Astrocyte (in vitro differentiated cells and primary cell): Measurements from ENCODE around the gene ACACB. TPM values are rescaled to one million over a fixed set of nuclear protein-coding genes. Genes with fewer than 3 reads are reported as not detected.
A peak's percentile ranks its signal among the peaks of the same experiment; 100 is the strongest.

Source experiments
- DNase-seq: peaks from one replicate; pipeline ENCODE4 v3.0.0-alpha.2; 2010; ENCODE audit warnings: low read depth
- FAIRE-seq: peaks from 2 replicates; lab custom pipeline; 2011; peaks lifted over from hg19 to GRCh38; lab: Jason Lieb, UNC
- H2AFZ ChIP-seq: 2 replicates; pipeline ENCODE4 v1.6.0; 2012; ENCODE audit warnings: low read depth, low read length, inconsistent platforms
- H3K27ac ChIP-seq: 2 replicates; pipeline ENCODE4 v1.5.1; 2011; ENCODE audit warnings: low read depth, low read length, inconsistent platforms
- H3K27me3 ChIP-seq: 2 replicates; pipeline ENCODE4 v1.6.0; 2011; ENCODE audit warnings: low read length, inconsistent platforms; ENCODE audit not compliant: insufficient read depth
- H3K36me3 ChIP-seq: 2 replicates; pipeline ENCODE4 v1.5.1; 2011; ENCODE audit warnings: low read length, inconsistent platforms; ENCODE audit not compliant: insufficient read depth
- H3K4me1 ChIP-seq: 2 replicates; pipeline ENCODE4 v1.5.1; 2011; ENCODE audit warnings: low read length, inconsistent platforms; ENCODE audit not compliant: insufficient read depth
- H3K4me2 ChIP-seq: 2 replicates; pipeline ENCODE4 v1.6.0; 2012; ENCODE audit warnings: low read length, inconsistent platforms
- H3K4me3 ChIP-seq: 2 replicates; pipeline ENCODE4 v1.5.1; 2011; ENCODE audit warnings: low read depth, mild to moderate bottlenecking, low read length, inconsistent platforms; ENCODE audit not compliant: insufficient read depth
- H3K79me2 ChIP-seq: 2 replicates; pipeline ENCODE4 v1.6.0; 2012; ENCODE audit warnings: mild to moderate bottlenecking, low read length, inconsistent platforms; ENCODE audit not compliant: insufficient read depth
- H3K9ac ChIP-seq: 2 replicates; pipeline ENCODE4 v1.6.0; 2012; ENCODE audit warnings: mild to moderate bottlenecking, low read length, inconsistent platforms
- H3K9me3 ChIP-seq: 2 replicates; pipeline ENCODE4 v1.5.1; 2012; ENCODE audit warnings: low read depth, mild to moderate bottlenecking, low read length, inconsistent platforms; ENCODE audit not compliant: insufficient read depth
- H4K20me1 ChIP-seq: 2 replicates; pipeline ENCODE4 v1.6.0; 2012; ENCODE audit warnings: low read length, inconsistent platforms; ENCODE audit not compliant: insufficient read depth
- H3K27ac Mint-ChIP-seq: one replicate; pipeline ENCODE4 v1.8.0; 2021; ENCODE audit warnings: mild to moderate bottlenecking, mixed read lengths; ENCODE audit not compliant: unreplicated experiment
- H3K27me3 Mint-ChIP-seq: one replicate; pipeline ENCODE4 v1.8.0; 2021; ENCODE audit warnings: low read depth, mixed read lengths; ENCODE audit not compliant: unreplicated experiment
- H3K36me3 Mint-ChIP-seq: one replicate; pipeline ENCODE4 v1.8.0; 2021; ENCODE audit warnings: low read depth, mixed read lengths; ENCODE audit not compliant: unreplicated experiment
- H3K4me1 Mint-ChIP-seq: one replicate; pipeline ENCODE4 v1.8.0; 2021; ENCODE audit warnings: low read depth, mixed read lengths; ENCODE audit not compliant: unreplicated experiment
- H3K4me3 Mint-ChIP-seq: one replicate; pipeline ENCODE4 v1.8.0; 2021; ENCODE audit warnings: mild to moderate bottlenecking, moderate library complexity, mixed read lengths; ENCODE audit not compliant: unreplicated experiment
- H3K9me3 Mint-ChIP-seq: one replicate; pipeline ENCODE4 v1.8.0; 2021; ENCODE audit warnings: mild to moderate bottlenecking, mixed read lengths; ENCODE audit not compliant: unreplicated experiment
- EZH2 ChIP-seq: IDR thresholded peaks from 2 replicates; pipeline ENCODE4 v1.6.1; 2012; ENCODE audit warnings: mild to moderate bottlenecking, low read length, inconsistent platforms; ENCODE audit not compliant: insufficient read depth
- total RNA-seq: library from RNA; stranded (reverse); gene quantifications from 2 replicates; pipeline ENCODE4 v1.2.1, GENCODE V29; 2021
- TF ChIP-seq, protein P1 (sequence below): IDR thresholded peaks from 2 replicates; pipeline ENCODE4 v1.5.1; 2011; ENCODE audit warnings: low read depth, mild to moderate bottlenecking, inconsistent platforms, low read length, moderate library complexity; ENCODE audit not compliant: insufficient read depth

ACACB gene
- total RNA-seq, 1 donor from 2014 or later: 3.9 TPM

GRCh38 chr12:109153821-109154441 lies 37.5 kb downstream of the ACACB start:
- Mint-ChIP-seq H3K36me3 (no peaks in the 10 kb centered on the region), H3K27me3 (peaks cover 22% of the 10 kb centered on the region), H3K4me3 (peak overlapping the region; percentile 86), H3K27ac (no peak overlapping the region), H3K9me3 (no peaks in the 10 kb centered on the region), H3K4me1 (no peaks in the 10 kb centered on the region)
- no peak for DNase-seq
- FAIRE-seq: no peak
- H3K79me2 ChIP-seq: no peaks in the 10 kb centered on the region
- H3K27ac ChIP-seq: no peak overlapping the region
- peaks cover 9% of the 10 kb centered on the region for H3K4me1 ChIP-seq
- no peaks in the 10 kb centered on the region for H3K9me3 ChIP-seq
- H4K20me1 ChIP-seq: peaks cover 2% of the 10 kb centered on the region
- peak overlapping the region; percentile 63 for H3K9ac ChIP-seq
- peak overlapping the region; percentile 59 for H3K4me3 ChIP-seq
- peak overlapping the region; percentile 81 for H2AFZ ChIP-seq
- no peaks in the 10 kb centered on the region for H3K36me3 ChIP-seq
- peak overlapping the region; percentile 93 for H3K4me2 ChIP-seq
- H3K27me3 ChIP-seq: peaks cover 4% of the 10 kb centered on the region
- TF ChIP-seq EZH2: no peak
- TF ChIP-seq, protein P1, sequence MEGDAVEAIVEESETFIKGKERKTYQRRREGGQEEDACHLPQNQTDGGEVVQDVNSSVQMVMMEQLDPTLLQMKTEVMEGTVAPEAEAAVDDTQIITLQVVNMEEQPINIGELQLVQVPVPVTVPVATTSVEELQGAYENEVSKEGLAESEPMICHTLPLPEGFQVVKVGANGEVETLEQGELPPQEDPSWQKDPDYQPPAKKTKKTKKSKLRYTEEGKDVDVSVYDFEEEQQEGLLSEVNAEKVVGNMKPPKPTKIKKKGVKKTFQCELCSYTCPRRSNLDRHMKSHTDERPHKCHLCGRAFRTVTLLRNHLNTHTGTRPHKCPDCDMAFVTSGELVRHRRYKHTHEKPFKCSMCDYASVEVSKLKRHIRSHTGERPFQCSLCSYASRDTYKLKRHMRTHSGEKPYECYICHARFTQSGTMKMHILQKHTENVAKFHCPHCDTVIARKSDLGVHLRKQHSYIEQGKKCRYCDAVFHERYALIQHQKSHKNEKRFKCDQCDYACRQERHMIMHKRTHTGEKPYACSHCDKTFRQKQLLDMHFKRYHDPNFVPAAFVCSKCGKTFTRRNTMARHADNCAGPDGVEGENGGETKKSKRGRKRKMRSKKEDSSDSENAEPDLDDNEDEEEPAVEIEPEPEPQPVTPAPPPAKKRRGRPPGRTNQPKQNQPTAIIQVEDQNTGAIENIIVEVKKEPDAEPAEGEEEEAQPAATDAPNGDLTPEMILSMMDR: no peak

DNA sequence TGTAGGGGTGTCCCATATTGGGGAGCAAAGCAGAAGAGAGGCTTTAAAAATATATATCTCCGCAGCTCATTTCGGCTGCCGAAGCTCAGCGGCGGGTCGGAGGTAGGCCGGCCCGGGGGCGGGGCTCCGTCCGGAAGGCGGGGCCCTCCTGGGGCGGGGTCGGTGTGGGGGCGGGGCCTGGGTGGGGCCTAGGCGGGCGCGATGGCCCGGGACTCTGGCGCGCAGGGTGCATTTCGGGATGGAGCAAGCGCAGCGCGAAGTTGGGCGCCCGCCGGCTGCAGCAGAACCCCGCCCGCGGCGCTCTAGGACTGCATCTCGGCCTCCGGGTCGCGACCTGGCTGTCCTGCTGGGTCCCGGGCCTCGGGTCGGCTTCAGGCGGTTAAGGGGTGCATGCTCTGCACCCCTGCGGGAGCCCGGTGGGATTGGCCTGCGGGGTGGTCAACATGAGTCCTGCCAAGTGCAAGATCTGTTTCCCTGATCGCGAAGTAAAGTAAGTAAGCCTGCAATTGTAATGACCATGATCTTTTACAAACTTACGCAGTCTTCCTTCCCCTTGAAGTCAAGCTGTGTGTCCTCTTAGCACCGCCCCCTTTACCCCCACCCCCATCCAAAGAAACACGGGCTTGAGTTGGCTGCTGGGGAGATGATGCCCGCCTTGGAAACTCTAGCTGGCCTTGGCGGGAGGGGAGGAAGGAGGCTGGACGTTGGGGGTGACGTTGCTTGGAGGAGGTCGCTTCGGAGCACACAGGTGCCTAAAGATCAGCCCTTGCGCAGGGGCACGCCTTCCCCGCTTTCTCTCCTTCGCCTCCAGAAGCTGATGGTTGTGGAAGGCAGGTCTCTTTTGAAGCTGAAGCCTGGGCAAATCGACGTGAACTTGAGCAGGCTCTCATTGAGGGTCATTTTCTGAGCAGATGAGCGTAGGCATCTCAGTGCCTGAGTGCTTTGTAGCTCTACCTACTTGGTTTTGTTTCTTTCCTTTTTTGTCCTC lies 38.4 kb downstream of the ACACB start:
- DNase-seq: peak; percentile 60

More for the DNA sequence above, 38.4 kb downstream of the ACACB start:
- H3K4me3 Mint-ChIP-seq: peak overlapping the region; percentile 86
- H3K27me3 ChIP-seq: peaks cover 4% of the 10 kb centered on the region
- no peaks in the 10 kb centered on the region for H3K4me1 Mint-ChIP-seq
- no peaks in the 10 kb centered on the region for H3K9me3 ChIP-seq
- no peak for FAIRE-seq
- H3K27ac ChIP-seq: no peak overlapping the region
- H4K20me1 ChIP-seq: peaks cover 2% of the 10 kb centered on the region
- peak overlapping the region; percentile 93 for H3K4me2 ChIP-seq
- peak overlapping the region; percentile 63 for H3K9ac ChIP-seq
- H3K9me3 Mint-ChIP-seq: no peaks in the 10 kb centered on the region
- peaks cover 14% of the 10 kb centered on the region for H3K27me3 Mint-ChIP-seq
- H3K4me3 ChIP-seq: peak overlapping the region; percentile 68
- TF ChIP-seq EZH2: no peak
- TF ChIP-seq, protein P1: no peak
- peak overlapping the region; percentile 87 for H2AFZ ChIP-seq
- H3K79me2 ChIP-seq: no peaks in the 10 kb centered on the region
- no peaks in the 10 kb centered on the region for H3K36me3 ChIP-seq
- H3K27ac Mint-ChIP-seq: no peak overlapping the region
- no peaks in the 10 kb centered on the region for H3K36me3 Mint-ChIP-seq
- H3K4me1 ChIP-seq: peaks cover 9% of the 10 kb centered on the region
